H9 (cell line): ENCODE measurements around the gene L3MBTL4. TPM values are rescaled to one million over a fixed set of nuclear protein-coding genes. Genes with fewer than 3 reads are reported as not detected.
"Not testable (repeated sequence)": the region's sequence is repeated elsewhere in the genome, so short reads cannot be mapped to it uniquely, and the experiment has no call there.

Source experiments
- DNase-seq: peaks from one replicate; pipeline ENCODE4 v3.0.0-alpha.2; 2017
- H2AFZ ChIP-seq: one replicate; pipeline ENCODE4 v1.6.1; 2013; ENCODE audit warnings: mild to moderate bottlenecking, low read length, control low read depth, moderate library complexity
- H2AK5ac ChIP-seq: 2 replicates; pipeline ENCODE4 v1.6.1; 2013; ENCODE audit warnings: low read length, control low read depth, mixed read lengths; ENCODE audit not compliant: insufficient read length
- H2BK120ac ChIP-seq: one replicate; pipeline ENCODE4 v1.6.1; 2013; ENCODE audit warnings: low read depth, mild to moderate bottlenecking, low read length, control low read depth, inconsistent platforms; ENCODE audit not compliant: poor library complexity, severe bottlenecking
- H2BK12ac ChIP-seq: 2 replicates; pipeline ENCODE4 v1.6.1; 2013; ENCODE audit warnings: low read length, control low read depth, mixed read lengths, low read depth; ENCODE audit not compliant: insufficient read length
- H2BK15ac ChIP-seq: 2 replicates; pipeline ENCODE4 v1.6.1; 2013; ENCODE audit warnings: low read depth, low read length, control low read depth
- H2BK20ac ChIP-seq: one replicate; pipeline ENCODE4 v1.6.1; 2013; ENCODE audit warnings: low read depth, mild to moderate bottlenecking, low read length, control low read depth, inconsistent platforms; ENCODE audit not compliant: poor library complexity, severe bottlenecking
- H2BK5ac ChIP-seq: 2 replicates; pipeline ENCODE4 v1.6.1; 2013; ENCODE audit warnings: low read length, control low read depth, mixed read lengths; ENCODE audit not compliant: insufficient read length
- H3K14ac ChIP-seq: 2 replicates; pipeline ENCODE4 v1.6.1; 2013; ENCODE audit warnings: low read length, control low read depth; ENCODE audit not compliant: insufficient read depth
- H3K18ac ChIP-seq: 2 replicates; pipeline ENCODE4 v1.6.1; 2013; ENCODE audit warnings: low read depth, mild to moderate bottlenecking, mixed read lengths, low read length, control low read depth; ENCODE audit not compliant: insufficient read length
- H3K23ac ChIP-seq: 2 replicates; pipeline ENCODE4 v1.6.1; 2013; ENCODE audit warnings: low read length, control low read depth, mixed read lengths, low read depth; ENCODE audit not compliant: insufficient read length
- H3K23me2 ChIP-seq: 2 replicates; pipeline ENCODE4 v1.6.1; 2013; ENCODE audit warnings: low read depth, mild to moderate bottlenecking, mixed read lengths, low read length, control low read depth; ENCODE audit not compliant: insufficient read length, poor library complexity, severe bottlenecking
- H3K27ac ChIP-seq: 2 replicates; pipeline ENCODE4 v1.5.1; 2013; ENCODE audit warnings: low read length, control low read depth, mixed read lengths, low read depth; ENCODE audit not compliant: insufficient read length
- H3K27me3 ChIP-seq: 2 replicates; pipeline ENCODE4 v1.6.1; 2013; ENCODE audit warnings: low read length, control low read depth, inconsistent platforms; ENCODE audit not compliant: insufficient read depth
- H3K4ac ChIP-seq: 2 replicates; pipeline ENCODE4 v1.6.1; 2013; ENCODE audit warnings: low read depth, mild to moderate bottlenecking, control low read depth, inconsistent platforms, low read length, moderate library complexity
- H3K4me1 ChIP-seq: 2 replicates; pipeline ENCODE4 v1.6.1; 2013; ENCODE audit warnings: low read length, control low read depth, inconsistent platforms; ENCODE audit not compliant: insufficient read depth
- H3K4me2 ChIP-seq: 2 replicates; pipeline ENCODE4 v1.6.1; 2013; ENCODE audit warnings: low read length, control low read depth, mixed read lengths; ENCODE audit not compliant: insufficient read length, insufficient read depth
- H3K56ac ChIP-seq: 2 replicates; pipeline ENCODE4 v1.6.1; 2013; ENCODE audit warnings: low read depth, mild to moderate bottlenecking, mixed read lengths, low read length, control low read depth; ENCODE audit not compliant: insufficient read length
- H3K79me1 ChIP-seq: 2 replicates; pipeline ENCODE4 v1.6.1; 2013; ENCODE audit warnings: low read depth, mild to moderate bottlenecking, moderate library complexity, low read length, control low read depth, inconsistent platforms; ENCODE audit not compliant: insufficient read depth, poor library complexity, severe bottlenecking
- H3K79me2 ChIP-seq: 2 replicates; pipeline ENCODE4 v1.6.1; 2013; ENCODE audit warnings: low read length, control low read depth, inconsistent platforms; ENCODE audit not compliant: insufficient read depth
- H3K9ac ChIP-seq: 2 replicates; pipeline ENCODE4 v1.6.1; 2013; ENCODE audit warnings: low read length, control low read depth, mixed read lengths; ENCODE audit not compliant: insufficient read length; ENCODE audit errors: extremely low read depth
- H3K9me3 ChIP-seq: one replicate; pipeline ENCODE4 v1.6.1; 2013; ENCODE audit warnings: low read depth, low read length, inconsistent platforms; ENCODE audit not compliant: control insufficient read depth
- H3T11ph ChIP-seq: one replicate; pipeline ENCODE4 v1.6.1; 2013; ENCODE audit warnings: mild to moderate bottlenecking, low read length, control low read depth, inconsistent platforms
- H4K20me1 ChIP-seq: one replicate; pipeline ENCODE4 v1.6.1; 2013; ENCODE audit not compliant: control insufficient read depth, insufficient read length, insufficient read depth
- H4K5ac ChIP-seq: 2 replicates; pipeline ENCODE4 v1.6.1; 2013; ENCODE audit warnings: low read depth, mild to moderate bottlenecking, mixed read lengths, low read length, control low read depth; ENCODE audit not compliant: insufficient read length
- H4K8ac ChIP-seq: replicated peaks from 2 replicates; pipeline ENCODE4 v1.6.1; 2013; ENCODE audit warnings: low read length, control low read depth, mixed read lengths, low read depth; ENCODE audit not compliant: insufficient read length
- H4K91ac ChIP-seq: 2 replicates; pipeline ENCODE4 v1.6.1; 2013; ENCODE audit warnings: low read depth, mild to moderate bottlenecking, moderate library complexity, mixed read lengths, low read length, control low read depth; ENCODE audit not compliant: insufficient read length
- H3K27ac Mint-ChIP-seq, 3 experiments: 2 replicates in 2 of 3; 3 replicates in 1 of 3; pipeline ENCODE4 v1.8.0; 2020 to 2021; ENCODE audit warnings: mixed read lengths in 3 of 3, mild to moderate bottlenecking in 1 of 3, moderate library complexity in 1 of 3
- H3K27me3 Mint-ChIP-seq: 2 replicates; pipeline ENCODE4 v1.8.0; 2021; ENCODE audit warnings: low read depth, mild to moderate bottlenecking, moderate library complexity, mixed read lengths
- H3K36me3 Mint-ChIP-seq, 3 experiments: 2 replicates in 2 of 3; 3 replicates in 1 of 3; pipeline ENCODE4 v1.8.0; 2020 to 2021; ENCODE audit warnings: low read depth in 3 of 3, mixed read lengths in 3 of 3; ENCODE audit not compliant: insufficient read depth in 1 of 3
- H3K4me1 Mint-ChIP-seq, 2 experiments: 2 replicates each; pipeline ENCODE4 v1.8.0; 2020; ENCODE audit warnings: mixed read lengths in 2 of 2
- H3K4me3 Mint-ChIP-seq, 2 experiments: 2 replicates in 1 of 2; 3 replicates in 1 of 2; pipeline ENCODE4 v1.8.0; 2020 to 2021; ENCODE audit warnings: mild to moderate bottlenecking in 2 of 2, mixed read lengths in 2 of 2, moderate library complexity in 1 of 2
- H3K9me3 Mint-ChIP-seq, 2 experiments: 2 replicates in 1 of 2; 3 replicates in 1 of 2; pipeline ENCODE4 v1.8.0; 2020; ENCODE audit warnings: mild to moderate bottlenecking in 2 of 2, mixed read lengths in 2 of 2, moderate library complexity in 1 of 2
- WGBS: extraction: QIAGEN DNeasy Blood & Tissue Kit; methylation state at CpG from one replicate; pipeline ENCODE4 v1.1.7; 2013; ENCODE audit warnings: missing lambda C conversion rate, low lambda C conversion rate, mixed read lengths; ENCODE audit not compliant: insufficient read length; ENCODE audit errors: extremely low coverage; 5-methylcytosine and 5-hydroxymethylcytosine counted together
- total RNA-seq: library from RNA; stranded (reverse); gene quantifications from 2 replicates; pipeline ENCODE4 v1.2.1, GENCODE V29; 2021
- TF ChIP-seq, protein P1 (sequence below): fragments of 200-600 bp; sonication (generic); conservative IDR thresholded peaks from 3 replicates; pipeline ENCODE4 v1.8.0; 2021; ENCODE audit warnings: antibody characterized with exemption, mild to moderate bottlenecking

The L3MBTL4 gene
- total RNA-seq, 1 experiment from 2014 or later, result 1.9 TPM

GRCh38 chr18:6139007-6139406 lies 275.7 kb downstream of the L3MBTL4 start:
- no peak overlapping the region for H3K4ac ChIP-seq
- H3K36me3 Mint-ChIP-seq, result peaks cover 6 to 25% (median 22%) of the 10 kb centered on the region in 3 experiments
- H3K79me2 ChIP-seq, result no peaks in the 10 kb centered on the region
- H3K27me3 ChIP-seq, result no peaks in the 10 kb centered on the region
- DNase-seq, result no peak
- H4K5ac ChIP-seq, result no peak overlapping the region
- H3K27ac Mint-ChIP-seq, result no peak overlapping the region
- no peak overlapping the region for H3T11ph ChIP-seq
- no peak overlapping the region for H3K56ac ChIP-seq
- no peak overlapping the region for H2BK12ac ChIP-seq
- H3K27me3 Mint-ChIP-seq, result no peaks in the 10 kb centered on the region; the same call in 1 of the 2 replicates
- no peak overlapping the region for H4K91ac ChIP-seq
- no peak overlapping the region for H3K14ac ChIP-seq
- H3K23ac ChIP-seq, result no peak overlapping the region
- H2BK5ac ChIP-seq, result no peak overlapping the region
- TF ChIP-seq, protein P1, sequence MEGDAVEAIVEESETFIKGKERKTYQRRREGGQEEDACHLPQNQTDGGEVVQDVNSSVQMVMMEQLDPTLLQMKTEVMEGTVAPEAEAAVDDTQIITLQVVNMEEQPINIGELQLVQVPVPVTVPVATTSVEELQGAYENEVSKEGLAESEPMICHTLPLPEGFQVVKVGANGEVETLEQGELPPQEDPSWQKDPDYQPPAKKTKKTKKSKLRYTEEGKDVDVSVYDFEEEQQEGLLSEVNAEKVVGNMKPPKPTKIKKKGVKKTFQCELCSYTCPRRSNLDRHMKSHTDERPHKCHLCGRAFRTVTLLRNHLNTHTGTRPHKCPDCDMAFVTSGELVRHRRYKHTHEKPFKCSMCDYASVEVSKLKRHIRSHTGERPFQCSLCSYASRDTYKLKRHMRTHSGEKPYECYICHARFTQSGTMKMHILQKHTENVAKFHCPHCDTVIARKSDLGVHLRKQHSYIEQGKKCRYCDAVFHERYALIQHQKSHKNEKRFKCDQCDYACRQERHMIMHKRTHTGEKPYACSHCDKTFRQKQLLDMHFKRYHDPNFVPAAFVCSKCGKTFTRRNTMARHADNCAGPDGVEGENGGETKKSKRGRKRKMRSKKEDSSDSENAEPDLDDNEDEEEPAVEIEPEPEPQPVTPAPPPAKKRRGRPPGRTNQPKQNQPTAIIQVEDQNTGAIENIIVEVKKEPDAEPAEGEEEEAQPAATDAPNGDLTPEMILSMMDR, result no peak
- H2AK5ac ChIP-seq, result no peak overlapping the region
- H3K4me2 ChIP-seq, result no peak overlapping the region
- no peaks in the 10 kb centered on the region for H3K79me1 ChIP-seq
- H3K9me3 Mint-ChIP-seq, result peaks cover 22 to 24% of the 10 kb centered on the region in 2 experiments
- H3K9me3 ChIP-seq, result no peaks in the 10 kb centered on the region
- H3K4me3 Mint-ChIP-seq, result no peak overlapping the region
- H3K4me1 Mint-ChIP-seq, result no peaks in the 10 kb centered on the region
- H3K9ac ChIP-seq, result no peak overlapping the region
- no peaks in the 10 kb centered on the region for H4K20me1 ChIP-seq
- H2BK120ac ChIP-seq, result no peak overlapping the region
- H3K27ac ChIP-seq, result no peak overlapping the region
- H4K8ac ChIP-seq, result no peak overlapping the region
- no peak overlapping the region for H2BK15ac ChIP-seq
- H3K4me1 ChIP-seq, result no peaks in the 10 kb centered on the region
- H2AFZ ChIP-seq, result no peak overlapping the region
- no peak overlapping the region for H2BK20ac ChIP-seq
- H3K18ac ChIP-seq, result no peak overlapping the region
- H3K23me2 ChIP-seq, result no peaks in the 10 kb centered on the region
- no CpG with 5 or more reads among the region's 3 CpGs for whole genome bisulfite sequencing

DNA sequence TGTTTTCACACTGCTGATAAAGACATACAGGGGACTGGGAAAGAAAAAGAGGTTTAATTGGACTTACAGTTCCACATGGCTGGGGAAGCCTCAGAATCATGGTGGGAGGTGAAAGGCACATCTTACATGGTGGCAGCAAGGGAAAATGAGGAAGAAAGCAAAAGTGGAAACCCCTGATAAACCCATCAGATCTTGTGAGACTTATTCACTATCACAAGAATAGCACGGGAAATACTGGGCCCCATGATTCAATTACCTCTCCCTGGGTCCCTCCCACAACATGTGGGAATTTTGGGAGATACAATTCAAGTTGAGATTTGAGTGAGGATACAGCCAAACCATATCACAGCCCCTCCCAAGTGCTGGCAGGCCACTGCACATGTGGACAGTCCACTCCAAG lies 278.8 kb downstream of the L3MBTL4 start:
- not testable (repeated sequence) for H2BK20ac ChIP-seq, DNase-seq, H3K4me3 Mint-ChIP-seq, H3K23ac ChIP-seq, H3K14ac ChIP-seq, H3K23me2 ChIP-seq, H2BK120ac ChIP-seq, H4K20me1 ChIP-seq, H3K4me1 Mint-ChIP-seq, H3K27me3 Mint-ChIP-seq, H3K27ac ChIP-seq, H2BK5ac ChIP-seq, H2BK15ac ChIP-seq, H3K4me2 ChIP-seq, H3K27ac Mint-ChIP-seq, H3K4me1 ChIP-seq, H3K4ac ChIP-seq, H3K56ac ChIP-seq, H3K79me2 ChIP-seq, H3K27me3 ChIP-seq, H3K79me1 ChIP-seq, H3K9me3 ChIP-seq, H2AFZ ChIP-seq, H3T11ph ChIP-seq, H4K5ac ChIP-seq, H3K18ac ChIP-seq, H3K9ac ChIP-seq, H4K8ac ChIP-seq, H2AK5ac ChIP-seq, H2BK12ac ChIP-seq, H4K91ac ChIP-seq
- Mint-ChIP-seq H3K9me3 (peaks cover 28% of the 10 kb centered on the region in 2 experiments), H3K36me3 (peaks cover 10 to 29% (median 22%) of the 10 kb centered on the region in 3 experiments)
- WGBS, result no CpG with 5 or more reads among the region's 1 CpG
